Measurements from ENCODE around the gene TTC39C. TPM values are rescaled to one million over a fixed set of nuclear protein-coding genes. Genes with fewer than 3 reads are reported as not detected.
A peak's percentile ranks its signal among the peaks of the same experiment; 100 is the strongest.

Gene TTC39C
- total RNA-seq, 1 experiment from 2014 or later, result 14.7 TPM

DNA sequence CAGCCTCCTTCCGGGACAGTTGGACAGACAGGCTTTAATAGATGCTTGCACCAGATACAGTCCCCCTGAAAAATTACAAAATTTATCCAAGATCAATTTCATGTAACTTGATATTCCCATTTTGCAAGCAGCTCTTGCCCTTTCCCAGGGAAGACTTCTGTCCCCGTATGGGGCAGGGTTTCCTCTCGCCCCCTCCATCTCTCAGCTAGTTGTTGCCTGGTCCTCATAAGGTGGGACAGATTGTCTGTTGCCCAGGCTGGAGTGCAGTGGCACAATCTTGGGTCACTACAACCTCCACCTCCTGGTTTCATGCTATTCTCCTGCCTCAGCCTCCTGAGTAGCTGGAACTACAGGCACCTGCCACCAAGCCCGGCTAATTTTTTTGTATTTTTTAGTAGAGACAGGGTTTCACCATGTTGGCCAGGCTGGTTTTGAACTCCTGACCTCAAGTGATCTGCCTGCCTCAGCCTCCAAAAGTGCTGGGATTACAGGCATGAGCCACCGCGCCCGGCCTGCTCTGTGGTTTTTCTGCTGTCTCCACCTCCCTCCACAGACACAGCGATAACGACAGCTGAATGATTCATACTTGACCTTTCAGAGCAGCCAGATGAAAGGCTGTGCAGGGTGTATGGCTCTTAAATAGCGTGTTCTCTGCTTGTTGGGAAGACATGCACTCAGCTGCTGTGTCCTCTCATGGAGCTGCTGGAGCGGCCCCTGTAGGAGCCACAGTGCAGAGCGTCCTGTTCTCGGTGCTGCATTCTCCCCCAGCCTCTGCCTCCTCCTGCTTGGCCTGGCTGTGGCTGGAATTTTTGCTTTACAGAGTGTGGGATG is 61.4 kb downstream of the TTC39C start:
- H3K4me1 ChIP-seq (replicated peaks), result peaks cover 10% of the 10 kb centered on the region
- 0 out of 2 replicates have a peak overlapping the region, but pooled peaks have one; percentile 9 for H3K27ac ChIP-seq
- DNase-seq (ENCODE audit: low read depth in 1 of 2, low spot score in 2 of 2), result peak; percentile 86 to 89
- H3K9me3 ChIP-seq (replicated peaks), result no peaks in the 10 kb centered on the region
- no peaks in the 10 kb centered on the region for H3K36me3 ChIP-seq
- no peaks in the 10 kb centered on the region for H3K27me3 ChIP-seq (replicated peaks)
- H3K4me3 ChIP-seq, result no peak overlapping the region

DNA sequence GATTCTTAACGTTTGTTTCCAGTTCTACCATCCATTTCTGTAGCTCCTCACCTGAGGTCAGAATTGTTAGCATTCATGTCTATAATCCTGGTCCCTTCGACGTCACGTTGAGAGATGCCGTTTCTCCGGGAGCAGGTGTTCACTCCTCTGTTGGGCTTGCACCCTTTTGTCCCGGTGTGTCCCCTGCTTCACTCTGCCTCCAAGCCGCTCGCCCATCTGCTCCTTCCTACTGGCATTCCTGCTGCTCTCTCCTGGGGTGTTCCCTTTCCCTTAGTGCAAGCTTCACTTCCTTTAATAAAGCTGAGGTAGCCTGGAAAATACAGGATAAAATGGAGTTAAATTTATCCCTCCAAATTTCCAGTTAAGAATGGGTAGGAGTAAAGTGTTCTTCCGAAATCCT is 62.4 kb downstream of the TTC39C start:
- H3K36me3 ChIP-seq, result no peaks in the 10 kb centered on the region
- H3K27ac ChIP-seq, result no peak overlapping the region
- H3K9me3 ChIP-seq (replicated peaks), result no peaks in the 10 kb centered on the region
- H3K27me3 ChIP-seq (replicated peaks), result no peaks in the 10 kb centered on the region
- H3K4me3 ChIP-seq, result no peak overlapping the region
- no peak for DNase-seq (ENCODE audit: low read depth in 1 of 2, low spot score in 2 of 2)
- H3K4me1 ChIP-seq (replicated peaks), result peaks cover 10% of the 10 kb centered on the region

GRCh38 chr18:24078391-24078790 is 63.8 kb downstream of the TTC39C start:
- no peak overlapping the region for H3K27ac ChIP-seq
- H3K4me1 ChIP-seq (replicated peaks), result peaks cover 10% of the 10 kb centered on the region
- H3K4me3 ChIP-seq, result no peak overlapping the region
- H3K9me3 ChIP-seq (replicated peaks), result no peaks in the 10 kb centered on the region
- no peak for DNase-seq (ENCODE audit: low read depth in 1 of 2, low spot score in 2 of 2)
- H3K27me3 ChIP-seq (replicated peaks), result no peaks in the 10 kb centered on the region
- no peaks in the 10 kb centered on the region for H3K36me3 ChIP-seq

GRCh38 chr18:24080861-24081260 is 66.3 kb downstream of the TTC39C start:
- Histone ChIP-seq H3K4me1 (replicated peaks) (peaks cover 7% of the 10 kb centered on the region), H3K36me3 (no peaks in the 10 kb centered on the region), H3K27ac (no peak overlapping the region), H3K27me3 (replicated peaks) (no peaks in the 10 kb centered on the region), H3K4me3 (no peak overlapping the region), H3K9me3 (replicated peaks) (no peaks in the 10 kb centered on the region)
- DNase-seq (ENCODE audit: low read depth in 1 of 2, low spot score in 2 of 2), result no peak

DNA sequence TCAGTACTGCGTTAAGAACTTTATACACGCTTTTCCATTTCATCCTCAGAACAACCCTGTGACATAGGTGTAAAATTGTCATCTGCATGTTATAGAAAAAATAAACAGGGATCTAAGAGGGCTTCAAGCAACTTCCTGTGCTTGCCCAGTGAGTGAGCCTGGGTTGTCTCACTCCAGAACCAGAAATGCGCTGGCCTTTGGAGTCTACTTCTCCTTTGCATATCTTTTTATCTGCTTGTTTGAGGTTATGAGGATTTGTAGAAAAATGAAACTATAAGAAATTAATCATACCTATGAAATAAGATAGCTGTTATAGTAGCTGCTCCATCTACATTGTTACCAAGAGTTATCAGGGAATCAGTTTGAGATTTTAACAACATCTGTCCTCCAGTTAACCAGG is 69.0 kb downstream of the TTC39C start:
- Histone ChIP-seq H3K27ac (no peak overlapping the region), H3K9me3 (replicated peaks) (no peaks in the 10 kb centered on the region), H3K4me1 (replicated peaks) (no peaks in the 10 kb centered on the region), H3K36me3 (no peaks in the 10 kb centered on the region), H3K4me3 (no peak overlapping the region), H3K27me3 (replicated peaks) (no peaks in the 10 kb centered on the region)
- DNase-seq (ENCODE audit: low read depth in 1 of 2, low spot score in 2 of 2), result no peak

GRCh38 chr18:24086082-24086481 is 71.5 kb downstream of the TTC39C start:
- H3K27me3 ChIP-seq (replicated peaks), result no peaks in the 10 kb centered on the region
- no peak overlapping the region for H3K27ac ChIP-seq
- no peaks in the 10 kb centered on the region for H3K9me3 ChIP-seq (replicated peaks)
- H3K4me1 ChIP-seq (replicated peaks), result no peaks in the 10 kb centered on the region
- H3K36me3 ChIP-seq, result no peaks in the 10 kb centered on the region
- no peak for DNase-seq (ENCODE audit: low read depth in 1 of 2, low spot score in 2 of 2)
- H3K4me3 ChIP-seq, result no peak overlapping the region

- H3K27me3 ChIP-seq (replicated peaks), result no peaks in the 10 kb centered on the region
- H3K9me3 ChIP-seq (replicated peaks), result no peaks in the 10 kb centered on the region
- H3K4me3 ChIP-seq, result no peak overlapping the region
- H3K27ac ChIP-seq, result no peak overlapping the region
- no peak for DNase-seq (ENCODE audit: low read depth in 1 of 2, low spot score in 2 of 2)
- H3K4me1 ChIP-seq (replicated peaks), result peaks cover under 1% of the 10 kb centered on the region; the same call in 1 of the 2 replicates
- no peaks in the 10 kb centered on the region for H3K36me3 ChIP-seq
Measured at GRCh38 chr18:24089076-24089475, 74.5 kb downstream of the TTC39C start.

GRCh38 chr18:24089515-24090337 is 75.2 kb downstream of the TTC39C start:
- no peak for DNase-seq (ENCODE audit: low read depth in 1 of 2, low spot score in 2 of 2)
- H3K9me3 ChIP-seq (replicated peaks), result no peaks in the 10 kb centered on the region
- no peaks in the 10 kb centered on the region for H3K27me3 ChIP-seq (replicated peaks)
- no peak overlapping the region for H3K27ac ChIP-seq
- no peaks in the 10 kb centered on the region for H3K36me3 ChIP-seq
- peaks cover 7% of the 10 kb centered on the region for H3K4me1 ChIP-seq (replicated peaks)
- H3K4me3 ChIP-seq, result no peak overlapping the region

DNA sequence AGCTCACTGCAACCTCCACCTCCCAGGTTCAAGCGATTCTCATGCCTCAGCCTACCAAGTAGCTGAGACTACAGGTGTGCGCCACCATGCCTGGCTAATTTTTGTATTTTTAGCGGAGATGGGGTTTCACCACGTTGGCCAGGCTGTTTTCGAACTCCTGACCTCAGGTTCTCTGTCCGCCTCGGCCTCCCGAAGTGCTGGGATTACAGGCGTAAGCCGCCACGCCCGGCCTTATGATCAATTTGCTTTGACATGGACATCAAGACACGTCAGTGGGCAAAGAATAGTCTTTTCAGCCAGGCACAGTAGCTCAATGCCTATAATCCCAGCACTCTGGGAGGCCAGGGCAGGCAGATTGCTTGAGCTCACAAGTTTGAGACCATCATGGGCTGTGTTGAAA is 76.3 kb downstream of the TTC39C start:
- Histone ChIP-seq H3K9me3 (replicated peaks) (no peaks in the 10 kb centered on the region), H3K27ac (no peak overlapping the region), H3K27me3 (replicated peaks) (no peaks in the 10 kb centered on the region), H3K36me3 (no peaks in the 10 kb centered on the region), H3K4me3 (no peak overlapping the region), H3K4me1 (replicated peaks) (peaks cover 11% of the 10 kb centered on the region)
- no peak for DNase-seq (ENCODE audit: low read depth in 1 of 2, low spot score in 2 of 2)

DNA sequence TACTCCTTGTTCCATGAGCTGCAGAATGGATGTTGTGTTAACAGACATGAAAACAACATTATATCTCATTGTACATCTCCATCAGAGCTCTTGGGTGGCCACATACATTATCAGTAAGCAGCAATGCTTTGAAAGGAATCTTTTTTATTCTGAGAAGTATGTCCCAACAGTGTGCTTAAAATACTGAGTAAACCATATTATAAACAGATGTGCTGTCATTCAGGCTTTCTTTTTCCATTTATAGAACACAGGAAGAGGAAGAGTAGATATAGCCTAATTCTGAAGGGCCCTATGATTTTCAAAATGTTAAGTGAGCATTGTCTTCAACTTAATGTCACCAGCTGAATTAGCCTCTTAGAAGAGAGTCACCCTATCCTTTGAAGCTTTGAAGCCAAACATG is 80.0 kb downstream of the TTC39C start:
- no peak overlapping the region for H3K4me3 ChIP-seq
- no peak overlapping the region for H3K27ac ChIP-seq
- H3K4me1 ChIP-seq (replicated peaks), result peaks cover 11% of the 10 kb centered on the region
- DNase-seq (ENCODE audit: low read depth in 1 of 2, low spot score in 2 of 2), result no peak
- no peaks in the 10 kb centered on the region for H3K27me3 ChIP-seq (replicated peaks)
- no peaks in the 10 kb centered on the region for H3K36me3 ChIP-seq
- no peaks in the 10 kb centered on the region for H3K9me3 ChIP-seq (replicated peaks)

DNA sequence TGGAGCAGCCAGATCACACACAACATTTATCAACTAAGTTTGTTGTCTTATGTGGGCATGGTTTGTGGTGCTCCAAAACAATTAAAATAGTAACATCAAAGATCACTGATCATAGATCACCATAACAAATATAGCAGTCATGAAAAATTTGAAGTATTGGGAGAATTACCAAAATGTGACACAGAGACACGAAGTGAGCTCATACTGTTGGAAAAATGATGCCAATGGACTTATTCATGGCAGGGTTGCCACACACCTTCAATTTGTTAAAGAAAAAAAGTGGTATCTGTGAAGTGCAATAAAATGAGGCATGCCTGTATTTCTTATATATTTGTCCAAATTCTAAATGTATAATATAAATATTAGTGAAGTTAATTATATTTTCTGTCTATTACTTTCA is 81.4 kb downstream of the TTC39C start:
- Histone ChIP-seq H3K36me3 (no peaks in the 10 kb centered on the region), H3K9me3 (replicated peaks) (no peaks in the 10 kb centered on the region), H3K27ac (no peak overlapping the region), H3K27me3 (replicated peaks) (no peaks in the 10 kb centered on the region), H3K4me3 (no peak overlapping the region), H3K4me1 (replicated peaks) (peaks cover 11% of the 10 kb centered on the region)
- DNase-seq (ENCODE audit: low read depth in 1 of 2, low spot score in 2 of 2), result no peak

DNA sequence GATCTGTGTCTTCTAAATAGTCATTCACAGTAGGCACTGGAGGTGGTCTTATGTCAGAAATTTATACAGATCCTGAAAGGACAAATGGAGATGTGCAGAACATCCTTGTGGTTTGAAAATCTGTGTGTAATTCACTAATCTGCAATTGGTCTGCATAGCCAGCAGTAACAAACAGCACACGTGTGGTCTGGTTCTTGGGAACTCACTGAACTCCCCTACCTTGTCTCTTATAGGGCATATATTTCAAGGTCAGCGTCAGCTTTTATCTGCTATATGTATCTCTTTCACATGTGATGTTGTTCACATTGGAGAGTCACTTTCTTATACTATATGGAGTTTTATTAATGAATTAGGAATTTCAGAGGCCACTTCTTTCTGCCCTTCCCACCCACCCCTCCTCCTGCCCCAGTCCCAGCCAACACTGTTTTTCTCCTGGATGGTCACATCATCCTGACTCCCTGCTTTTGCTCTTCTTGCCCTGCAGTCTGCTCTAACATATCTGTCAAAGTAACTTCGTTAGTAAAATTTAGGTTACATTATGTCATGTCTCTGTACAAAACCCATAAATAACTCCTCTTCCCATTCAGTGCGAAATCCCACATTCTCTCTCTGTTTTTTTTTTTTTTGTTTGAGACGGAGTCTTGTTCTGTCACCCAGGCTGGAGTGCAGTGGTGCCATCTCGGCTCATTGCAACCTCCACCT is 88.9 kb downstream of the TTC39C start:
- Histone ChIP-seq H3K4me3 (no peak overlapping the region), H3K4me1 (replicated peaks) (0 out of 2 replicates have a peak, but pooled peaks cover 3% of the 10 kb centered on the region), H3K36me3 (no peaks in the 10 kb centered on the region), H3K27me3 (replicated peaks) (no peaks in the 10 kb centered on the region), H3K27ac (no peak overlapping the region), H3K9me3 (replicated peaks) (no peaks in the 10 kb centered on the region)
- DNase-seq (ENCODE audit: low read depth in 1 of 2, low spot score in 2 of 2), result no peak

DNA sequence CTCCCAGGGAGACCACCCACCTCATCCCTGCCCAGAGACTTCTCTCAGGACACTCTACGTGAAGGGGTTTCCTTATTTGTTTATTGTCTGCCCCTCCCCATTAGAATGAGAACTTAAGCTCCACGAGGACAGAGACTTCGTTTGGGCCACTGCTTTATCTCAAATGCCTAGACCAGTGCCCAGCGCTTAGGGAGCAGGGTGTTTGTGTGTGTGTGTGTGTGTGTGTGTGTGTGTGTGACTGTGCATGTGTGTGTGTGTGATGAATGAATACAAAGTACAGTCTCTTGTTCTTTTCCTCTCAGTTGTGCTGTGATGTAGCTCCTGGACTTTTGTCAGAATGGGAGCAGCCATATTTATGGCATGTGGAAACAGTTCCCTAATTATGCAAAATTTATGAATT is 89.9 kb downstream of the TTC39C start:
- 0 out of 2 replicates have a peak, but pooled peaks cover 3% of the 10 kb centered on the region for H3K4me1 ChIP-seq (replicated peaks)
- no peak for DNase-seq (ENCODE audit: low read depth in 1 of 2, low spot score in 2 of 2)
- no peaks in the 10 kb centered on the region for H3K9me3 ChIP-seq (replicated peaks)
- H3K4me3 ChIP-seq, result no peak overlapping the region
- H3K27ac ChIP-seq, result no peak overlapping the region
- H3K36me3 ChIP-seq, result no peaks in the 10 kb centered on the region
- no peaks in the 10 kb centered on the region for H3K27me3 ChIP-seq (replicated peaks)

Data from SJSA1 (cell line).